HG02798 (cell line): ENCODE results near the gene RAPGEF4.
"Not testable (repeated sequence)": the region's sequence is repeated elsewhere in the genome, so short reads cannot be mapped to it uniquely, and the experiment has no call there.

Source experiments
- ATAC-seq: cut with Tn5 transposase; IDR thresholded peaks from one replicate; pipeline ENCODE4 v1.9.1; 2021; ENCODE audit warnings: mild to moderate bottlenecking; ENCODE audit not compliant: unreplicated experiment, poor library complexity

The RAPGEF4 gene

GRCh38 chr2:172725746-172726145 lies 9.9 kb upstream of the RAPGEF4 start:
- ATAC-seq = no peak

- ATAC-seq = no peak
Observed at GRCh38 chr2:172726172-172726735, 9.4 kb upstream of the RAPGEF4 start.

GRCh38 chr2:172730411-172730810 lies 5.2 kb upstream of the RAPGEF4 start:
- ATAC-seq = no peak

- no peak for ATAC-seq
Observed at GRCh38 chr2:172734711-172735581, 699 bp upstream of the RAPGEF4 start.

- no peak for ATAC-seq
Observed at GRCh38 chr2:172736424-172737174, 954 bp downstream of the RAPGEF4 start.

GRCh38 chr2:172739661-172740266 lies 4.1 kb downstream of the RAPGEF4 start:
- no peak for ATAC-seq

- no peak for ATAC-seq
Observed at GRCh38 chr2:172740856-172741255, 5.2 kb downstream of the RAPGEF4 start.

GRCh38 chr2:172742931-172743540 lies 7.4 kb downstream of the RAPGEF4 start:
- ATAC-seq = no peak

GRCh38 chr2:172743898-172744297 lies 8.3 kb downstream of the RAPGEF4 start:
- ATAC-seq = no peak

- no peak for ATAC-seq
Observed at GRCh38 chr2:172745636-172746035, 10.0 kb downstream of the RAPGEF4 start.

GRCh38 chr2:172748543-172748942 lies 12.9 kb downstream of the RAPGEF4 start:
- ATAC-seq = not testable (repeated sequence)

- ATAC-seq = no peak
Observed at GRCh38 chr2:172749388-172749787, 13.7 kb downstream of the RAPGEF4 start.

- no peak for ATAC-seq
Observed at GRCh38 chr2:172751564-172751963, 15.9 kb downstream of the RAPGEF4 start.

GRCh38 chr2:172753610-172754009 lies 18.0 kb downstream of the RAPGEF4 start:
- ATAC-seq = no peak

- ATAC-seq = no peak
Observed at GRCh38 chr2:172759441-172759840, 23.8 kb downstream of the RAPGEF4 start.

GRCh38 chr2:172761306-172761705 lies 25.7 kb downstream of the RAPGEF4 start:
- no peak for ATAC-seq

- no peak for ATAC-seq
Observed at GRCh38 chr2:172762574-172762973, 26.9 kb downstream of the RAPGEF4 start.

GRCh38 chr2:172763079-172763478 lies 27.4 kb downstream of the RAPGEF4 start:
- no peak for ATAC-seq

- no peak for ATAC-seq
Observed at GRCh38 chr2:172765662-172766061, 30.0 kb downstream of the RAPGEF4 start.

GRCh38 chr2:172768401-172768800 lies 32.8 kb downstream of the RAPGEF4 start:
- ATAC-seq = no peak
